SIG-M5 (cell line): ENCODE results near the gene ATL2.
"Not testable (repeated sequence)": the region's sequence is repeated elsewhere in the genome, so short reads cannot be mapped to it uniquely, and the experiment has no call there.

Experiments
- DNase-seq: peaks from one replicate; lab custom pipeline; 2025; lab: John Stamatoyannopoulos, UW

The ATL2 gene

DNA sequence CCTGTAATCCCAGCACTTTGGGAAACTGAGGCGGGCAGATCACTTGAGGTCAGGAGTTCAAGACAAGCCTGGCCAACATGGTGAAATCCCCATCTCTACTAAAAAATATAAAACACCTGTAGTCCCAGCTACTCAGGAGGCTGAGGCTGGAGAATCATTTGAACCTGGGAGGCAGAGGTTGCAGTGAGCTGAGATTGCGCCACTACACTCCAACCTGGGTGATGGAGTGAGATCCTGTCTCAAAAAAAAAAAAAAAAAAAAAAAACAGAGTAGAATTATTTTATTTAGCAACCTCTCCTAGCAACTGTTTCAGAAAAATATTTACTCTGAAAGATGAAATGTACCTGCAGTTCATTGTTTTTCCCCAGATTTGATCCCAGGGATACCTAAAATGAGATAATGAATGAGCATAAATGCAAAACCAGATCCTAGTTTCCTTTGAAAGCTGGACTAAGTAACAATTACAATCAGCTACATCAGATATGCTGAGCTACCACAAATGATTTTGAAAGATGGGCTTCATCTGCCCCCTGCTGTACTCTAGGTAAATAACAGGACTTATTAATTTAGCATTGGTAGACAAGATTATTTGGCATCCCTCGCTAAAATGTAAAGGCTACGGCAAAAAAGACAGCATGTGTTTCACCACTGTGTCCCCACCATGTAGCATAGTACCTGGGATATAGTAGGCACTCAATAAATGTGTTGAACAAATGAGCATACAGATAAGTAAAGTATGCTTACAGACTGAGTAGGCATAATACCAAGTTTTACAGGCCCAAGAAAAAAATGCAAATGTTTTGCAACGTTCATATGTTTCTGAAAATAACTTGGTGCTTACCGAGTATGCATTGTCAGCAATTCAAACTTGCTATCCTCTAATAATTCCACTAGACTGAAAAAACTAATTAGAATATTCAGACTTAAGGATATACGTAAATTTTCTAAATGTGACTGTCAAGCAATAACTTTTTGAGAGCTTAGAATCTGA is 102.5 kb downstream of the ATL2 start:
- peak; percentile 4 for DNase-seq

DNA sequence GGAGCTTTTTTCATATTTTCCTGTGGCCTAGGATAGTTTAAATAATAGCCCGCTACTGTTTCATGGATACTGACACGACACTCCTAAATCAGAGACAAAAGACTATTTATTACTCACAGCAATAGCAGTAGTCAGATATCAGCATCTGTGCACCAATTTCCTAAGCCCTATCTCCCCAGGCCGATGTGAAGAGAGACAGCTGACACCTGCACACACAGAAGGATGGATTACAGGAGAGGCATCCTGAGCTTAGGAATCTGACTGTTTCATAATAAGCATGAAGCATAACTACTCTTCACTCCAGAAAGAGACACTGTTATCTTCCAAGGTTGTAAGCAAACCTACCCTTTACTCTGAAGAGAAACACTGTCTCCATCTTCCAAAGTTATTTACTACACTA is 105.4 kb downstream of the ATL2 start:
- DNase-seq, result no peak

DNA sequence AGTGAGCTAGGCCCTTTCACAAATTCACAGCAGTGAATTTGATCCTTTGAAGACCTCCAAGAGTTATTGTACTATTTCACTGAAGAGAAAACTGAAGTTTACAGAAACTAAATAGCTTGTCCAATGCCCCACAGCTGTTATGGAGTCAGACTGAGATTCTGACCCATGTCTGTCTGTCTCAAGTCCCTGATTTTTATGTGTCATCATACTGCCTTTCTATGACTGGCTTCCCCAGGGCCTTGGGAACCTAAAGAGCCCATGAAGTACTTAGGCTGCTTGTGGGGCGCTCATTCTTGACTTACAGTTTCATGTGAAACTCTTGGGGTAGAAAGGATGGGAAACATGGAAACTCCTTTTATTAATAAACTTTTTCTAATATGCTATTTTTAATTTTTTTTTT is 107.7 kb downstream of the ATL2 start:
- no peak for DNase-seq

DNA sequence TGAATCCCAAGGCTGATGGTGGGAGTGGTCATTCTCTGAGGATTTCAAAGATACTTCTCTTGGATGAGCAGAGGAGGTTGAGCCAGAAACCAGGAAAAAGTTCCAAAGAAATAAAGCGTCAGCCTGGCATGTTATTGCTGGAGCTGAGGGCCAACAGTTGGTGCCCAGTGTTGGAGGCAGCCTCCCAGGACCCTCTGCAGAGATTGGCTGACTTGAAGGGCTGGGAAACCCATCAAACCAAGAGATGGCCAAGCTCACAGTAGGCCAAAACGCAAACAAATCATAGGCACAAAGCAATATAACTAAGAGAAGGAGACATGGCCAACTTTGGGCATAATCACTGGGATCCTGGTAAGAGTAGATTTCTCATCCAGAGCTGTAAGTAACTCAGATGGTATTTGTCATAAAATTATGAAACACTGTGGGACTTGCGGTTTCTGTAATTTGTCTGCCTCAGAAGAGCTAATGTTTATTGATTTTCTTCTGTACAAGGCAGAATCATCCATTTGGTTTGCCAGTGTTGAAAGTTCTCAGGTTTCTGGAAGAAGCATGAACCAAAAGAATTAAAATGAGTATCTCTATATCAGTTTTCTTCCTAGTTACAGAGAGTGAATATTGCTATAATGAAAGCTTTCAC is 108.3 kb downstream of the ATL2 start:
- DNase-seq, result peak; percentile 83

DNA sequence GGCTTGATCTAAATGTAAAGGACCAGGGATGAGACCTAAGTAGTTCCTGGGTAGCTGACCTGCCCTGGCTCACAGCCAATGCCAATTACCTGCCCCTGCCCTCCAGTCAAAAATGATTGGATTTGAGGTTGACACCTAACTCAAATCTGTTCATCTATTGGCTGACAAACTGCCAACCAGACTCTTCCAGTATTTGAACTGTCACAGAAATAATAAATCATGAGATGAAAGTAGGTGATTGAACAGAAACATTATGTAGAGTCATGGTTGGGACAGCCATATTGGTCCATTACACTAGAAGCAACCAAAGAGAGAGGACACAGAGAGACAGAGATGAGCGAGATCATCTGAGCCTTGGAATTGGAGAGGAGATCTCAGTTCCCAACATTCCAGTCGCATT is 109.1 kb downstream of the ATL2 start:
- DNase-seq, result no peak

DNA sequence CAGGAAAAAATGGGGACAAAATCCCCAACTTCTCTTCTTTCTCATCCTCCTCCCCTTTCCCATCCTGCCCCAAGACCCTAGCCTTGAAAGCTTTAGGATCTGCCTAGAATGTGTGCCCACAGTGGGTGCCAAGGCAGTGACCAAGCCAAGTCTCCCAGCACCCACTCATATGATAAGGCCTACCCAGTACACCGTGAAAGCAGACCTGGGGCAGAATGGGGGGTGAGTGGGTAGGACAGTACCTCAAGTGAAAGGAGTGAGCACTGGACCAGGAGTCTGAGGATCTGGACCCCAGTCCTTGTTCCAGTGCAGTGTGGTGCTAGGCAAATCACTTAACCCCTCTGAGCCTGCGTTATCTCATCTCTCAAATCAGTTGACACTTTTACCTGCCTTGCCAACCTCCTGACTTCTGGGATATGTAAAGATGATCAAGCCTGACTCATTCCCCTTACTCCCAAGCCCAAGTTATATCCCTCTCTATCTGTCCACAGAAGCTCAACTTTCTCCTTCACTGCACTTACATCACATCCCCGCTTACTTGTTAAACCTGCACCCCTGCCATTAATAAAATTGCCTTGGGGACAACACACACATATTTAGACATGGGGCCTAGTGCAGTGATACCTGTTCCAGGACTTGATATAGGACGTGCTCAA is 109.7 kb downstream of the ATL2 start:
- no peak for DNase-seq

DNA sequence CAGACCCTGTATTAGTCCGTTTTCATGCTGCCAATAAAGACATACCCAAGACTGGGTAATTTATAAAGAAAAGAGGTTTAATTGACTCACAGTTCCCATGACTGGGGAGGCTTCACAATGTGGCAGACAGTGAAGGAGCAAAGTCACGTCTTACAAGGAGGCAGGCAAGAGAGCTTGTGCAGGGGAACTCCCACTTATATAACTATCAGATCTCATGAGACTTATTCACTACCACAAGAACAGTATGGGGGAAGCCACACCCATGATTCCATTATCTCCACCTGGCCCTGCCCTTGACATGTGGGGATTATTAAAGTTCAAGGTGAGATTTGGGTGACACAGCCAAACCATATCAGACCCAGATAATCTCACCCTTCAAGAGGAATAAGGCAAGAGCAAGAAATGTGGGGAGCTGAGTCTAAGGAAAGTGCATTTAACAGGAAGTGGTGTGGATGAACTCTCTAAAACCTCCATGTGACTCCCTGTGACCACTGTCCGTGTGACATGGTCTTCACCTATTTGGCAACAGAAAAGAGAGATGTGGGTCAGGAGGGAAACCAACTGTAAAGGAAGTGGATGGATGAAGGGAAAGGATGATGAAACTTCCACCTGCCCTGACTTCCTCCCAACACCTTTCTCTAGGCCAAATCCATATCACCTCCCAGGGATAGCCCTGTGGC is 110.6 kb downstream of the ATL2 start:
- DNase-seq, result no peak

DNA sequence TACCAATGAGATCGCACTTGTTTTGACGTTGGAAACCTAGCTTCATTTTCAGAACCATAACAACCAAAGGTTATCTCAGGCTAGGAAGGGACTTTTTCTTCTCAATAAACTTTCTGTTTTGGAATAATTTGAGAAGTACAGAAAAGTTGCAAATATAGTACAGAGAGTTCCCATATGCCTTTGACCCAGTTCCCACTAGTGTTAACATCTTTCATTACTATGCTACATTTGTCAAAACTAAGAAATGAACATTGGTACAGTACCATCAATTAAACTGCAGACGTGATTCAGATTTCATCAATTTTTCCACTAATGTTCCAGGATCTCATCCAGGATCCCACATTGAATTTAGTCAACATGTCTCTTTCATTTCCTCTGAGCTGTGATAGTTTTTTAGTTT is 111.6 kb downstream of the ATL2 start:
- DNase-seq, result no peak

DNA sequence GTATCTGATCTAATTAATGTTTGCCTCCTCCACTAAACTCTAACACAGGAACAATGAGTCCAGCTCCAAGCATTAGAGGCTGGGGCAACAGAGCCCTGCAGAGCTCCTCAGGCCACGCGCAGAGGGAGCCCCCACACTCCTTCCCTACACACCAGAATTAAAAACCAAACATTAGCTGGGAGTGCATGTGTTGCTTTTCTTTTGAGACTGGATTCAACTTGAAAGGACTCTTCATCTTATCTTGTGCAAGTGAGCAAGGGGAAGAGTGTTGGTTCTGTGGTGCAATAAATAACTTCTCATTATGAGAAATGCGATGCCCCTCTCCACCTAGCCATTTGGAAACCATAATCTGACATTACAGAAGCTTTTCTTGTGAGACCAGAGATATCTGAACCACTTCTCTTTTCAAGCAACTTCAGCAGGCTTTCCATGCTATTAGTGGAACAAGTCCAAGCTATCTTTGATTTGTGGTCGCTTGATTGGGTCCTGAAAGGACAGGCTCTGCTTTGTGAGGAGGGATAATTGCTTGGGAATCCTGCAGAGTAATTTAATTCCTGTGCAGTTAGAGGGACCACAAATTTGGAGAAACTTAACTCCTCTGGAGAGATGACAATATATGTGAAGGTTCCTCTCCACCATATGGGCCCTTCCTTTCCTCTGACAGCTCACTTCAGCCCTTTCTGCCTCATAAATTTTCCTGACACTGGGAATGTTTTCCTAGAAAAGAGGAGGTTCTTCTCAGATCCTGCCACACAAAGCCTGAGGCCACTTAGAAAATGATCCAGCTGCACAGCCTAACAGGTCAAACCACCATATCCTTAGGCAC is 112.5 kb downstream of the ATL2 start:
- peak; percentile 25 for DNase-seq

DNA sequence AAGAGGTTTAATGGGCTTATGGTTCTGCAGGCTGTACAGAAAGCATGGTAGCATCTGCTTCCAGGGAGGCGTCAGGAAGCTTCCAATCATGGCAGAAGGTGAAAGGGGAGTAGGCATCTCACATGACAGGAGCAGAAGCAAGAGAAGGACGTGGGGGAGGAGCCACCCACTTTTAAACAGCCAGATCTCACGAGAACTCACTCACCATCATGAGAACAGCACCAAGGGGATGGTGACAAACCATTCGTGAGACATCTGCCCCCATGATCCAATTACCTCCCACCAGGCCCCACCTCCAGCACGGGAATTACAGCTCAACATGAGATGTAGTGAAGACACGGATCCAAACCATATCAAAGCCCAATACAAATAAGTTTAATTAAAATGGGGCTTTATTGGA is 113.8 kb downstream of the ATL2 start:
- no peak for DNase-seq

DNA sequence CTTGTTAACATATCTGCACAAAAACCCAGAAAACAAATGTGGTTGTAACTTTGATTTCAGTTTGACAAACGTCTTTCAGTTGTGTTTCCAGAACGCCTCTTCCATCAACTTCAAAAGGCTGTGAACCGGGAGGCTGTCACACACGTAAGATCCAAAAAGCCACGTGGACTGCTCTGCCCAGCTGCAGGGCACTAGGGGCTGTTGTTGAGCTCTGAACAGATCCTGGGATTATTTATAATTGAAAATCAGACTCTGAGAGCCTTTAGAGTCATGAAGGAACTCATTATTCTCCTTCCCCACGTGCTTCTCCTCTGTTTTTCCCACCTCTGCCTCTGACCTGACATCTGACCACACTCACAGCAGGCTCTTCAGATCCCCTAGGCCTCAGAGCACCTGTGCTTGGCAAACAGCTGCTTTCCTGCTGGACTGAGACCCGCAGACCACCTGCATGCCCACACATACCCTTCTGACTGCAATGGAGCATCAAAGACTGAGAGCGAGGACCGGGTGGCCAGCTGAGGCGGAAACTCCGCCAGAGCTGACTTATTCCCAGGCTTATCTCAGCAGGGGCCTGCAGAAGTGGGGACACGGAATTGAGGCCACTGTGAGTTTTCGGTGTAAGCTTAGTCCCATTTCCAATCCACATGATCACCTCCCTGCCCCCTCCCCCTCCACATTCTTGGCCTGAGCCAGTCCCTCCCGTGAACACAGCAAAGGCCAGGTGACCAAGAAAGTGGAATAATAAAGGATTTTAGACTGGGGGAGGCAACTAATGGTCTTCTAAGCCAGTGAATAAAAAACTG is 114.8 kb downstream of the ATL2 start:
- DNase-seq, result no peak

DNA sequence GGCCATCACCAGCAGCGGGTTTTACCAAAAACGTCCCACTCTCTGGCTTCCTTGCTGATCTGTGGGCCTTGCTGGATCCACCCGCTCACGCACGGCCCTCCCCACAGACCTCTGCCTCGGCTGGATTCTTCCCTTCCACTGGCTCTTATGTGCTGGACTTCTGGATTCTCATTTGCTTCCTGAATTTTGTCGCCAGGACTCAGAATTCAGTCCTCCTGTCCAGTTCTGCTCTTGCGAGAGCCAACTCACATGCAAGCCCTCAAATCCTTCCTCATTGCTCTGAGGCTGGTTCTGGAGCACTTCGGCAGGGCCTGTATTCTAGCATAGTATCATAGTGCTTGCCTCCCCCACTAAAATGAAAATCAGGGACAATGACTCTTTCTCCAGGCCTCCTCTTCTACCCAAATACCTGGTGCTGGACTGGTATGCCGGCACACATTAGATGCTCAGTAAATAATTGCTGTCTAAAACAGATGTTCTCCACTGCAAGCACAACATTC is 115.5 kb downstream of the ATL2 start:
- no peak for DNase-seq

DNA sequence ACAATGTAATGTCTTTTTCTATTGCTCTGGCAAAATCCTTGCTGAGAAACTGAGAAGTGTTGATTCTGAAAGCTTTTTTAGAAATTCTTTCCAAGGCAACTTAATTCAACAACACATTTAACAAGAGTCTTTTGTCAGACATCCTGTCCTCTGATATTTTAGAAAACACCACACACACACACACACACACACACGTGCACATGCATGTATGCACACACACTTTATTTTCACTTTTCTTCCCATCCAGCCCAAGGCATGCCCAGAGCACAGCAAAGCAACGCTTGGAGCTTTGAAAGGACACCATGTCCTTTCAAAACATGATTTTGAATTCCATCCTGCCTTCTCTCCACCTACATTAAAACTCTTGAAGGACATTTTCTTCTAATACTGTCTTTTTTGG is 116.1 kb downstream of the ATL2 start:
- DNase-seq, result no peak

DNA sequence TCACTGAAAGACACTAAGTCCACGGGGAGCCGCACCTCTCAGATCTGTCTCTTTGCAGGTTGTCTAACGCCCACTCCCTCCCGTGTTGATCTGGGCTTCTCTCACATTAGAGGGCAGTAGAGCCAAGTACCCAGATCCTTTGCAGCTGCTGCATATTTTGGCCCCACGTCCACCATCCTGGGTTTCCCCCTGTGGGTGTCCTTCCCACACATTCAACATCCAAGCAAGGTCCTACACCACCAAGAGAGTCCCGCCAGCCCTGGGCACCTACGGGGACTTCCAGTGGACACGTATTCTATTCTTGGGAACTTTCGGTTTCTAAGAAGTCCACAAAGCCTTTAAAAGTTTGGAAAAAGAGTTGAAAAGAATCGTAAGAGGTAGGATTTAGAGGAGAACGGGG is 116.6 kb downstream of the ATL2 start:
- DNase-seq, result no peak

DNA sequence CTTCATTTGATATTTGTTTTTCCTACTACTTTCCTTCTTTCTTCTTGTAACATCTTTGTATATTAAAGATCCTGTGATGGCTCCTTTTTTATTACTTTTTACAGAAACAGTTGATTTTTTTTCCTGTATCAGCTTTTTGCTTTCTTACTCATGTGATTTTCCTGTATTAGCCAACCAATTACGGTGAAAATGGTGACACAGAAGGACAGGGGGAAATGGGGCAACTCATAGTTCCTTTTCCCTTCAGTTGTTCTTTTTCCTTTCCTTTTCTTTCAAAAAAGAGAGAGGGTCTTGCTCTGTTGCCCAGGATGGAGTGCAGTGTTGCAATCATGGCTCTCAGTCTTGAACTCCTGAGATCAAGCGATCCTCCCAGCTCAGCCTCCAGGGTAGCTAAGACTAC is 117.8 kb downstream of the ATL2 start:
- DNase-seq, result no peak

DNA sequence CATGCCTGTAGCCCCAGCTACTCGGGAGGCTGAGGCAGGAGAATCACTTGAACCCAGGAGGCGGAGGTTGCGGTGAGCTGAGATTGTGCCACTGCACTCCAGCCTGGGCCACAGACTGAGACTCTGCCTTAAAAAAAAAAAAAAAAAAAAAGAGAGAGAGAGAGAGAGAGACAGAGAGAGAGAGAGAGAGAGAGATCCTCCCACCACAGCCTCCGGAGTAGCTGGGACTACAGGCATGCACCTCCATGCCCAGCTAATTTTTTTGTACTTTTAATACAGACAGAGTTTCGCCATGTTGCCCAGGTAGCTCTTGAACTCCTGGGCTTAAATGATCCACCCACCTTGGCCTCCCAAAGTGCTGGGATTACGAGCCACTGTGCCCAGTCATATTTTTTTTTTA is 119.4 kb downstream of the ATL2 start:
- DNase-seq, result not testable (repeated sequence)

DNA sequence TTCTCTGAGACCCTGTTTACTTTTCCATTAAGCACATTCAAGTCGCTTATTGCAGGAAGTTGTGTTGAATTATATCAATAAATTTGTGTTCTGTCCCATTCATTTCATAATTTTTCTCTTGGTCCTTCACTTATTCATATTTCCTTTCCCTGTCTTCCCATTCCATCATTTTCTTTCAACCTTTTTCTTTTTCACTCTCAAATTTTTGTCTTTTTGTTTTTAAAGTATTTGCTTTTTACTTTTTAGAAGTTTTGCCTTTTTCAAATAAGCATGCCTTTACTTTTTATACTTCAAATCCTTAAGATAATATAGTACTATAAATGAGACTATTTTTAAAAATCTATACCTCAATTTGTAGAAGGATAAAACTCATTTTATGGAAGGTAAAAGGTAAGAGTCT is 120.5 kb downstream of the ATL2 start:
- no peak for DNase-seq

DNA sequence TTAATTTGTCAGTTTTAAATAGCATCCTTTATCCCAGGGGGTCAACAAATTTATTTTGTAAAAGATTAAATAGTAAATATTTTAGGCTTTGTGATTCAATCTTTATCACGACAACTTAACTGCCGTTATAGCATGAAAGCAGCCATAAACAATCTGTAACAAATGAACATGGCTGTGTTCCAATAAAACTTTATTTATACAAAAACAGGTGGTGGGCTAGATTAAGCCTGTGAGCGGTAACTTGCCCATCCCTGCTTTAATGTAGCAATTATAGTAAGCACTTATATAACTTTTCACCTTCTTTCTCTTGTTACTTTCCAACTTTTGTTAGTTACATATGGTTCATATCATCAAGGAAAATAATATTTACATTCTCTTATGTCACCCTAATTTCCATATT is 121.9 kb downstream of the ATL2 start:
- DNase-seq, result no peak

DNA sequence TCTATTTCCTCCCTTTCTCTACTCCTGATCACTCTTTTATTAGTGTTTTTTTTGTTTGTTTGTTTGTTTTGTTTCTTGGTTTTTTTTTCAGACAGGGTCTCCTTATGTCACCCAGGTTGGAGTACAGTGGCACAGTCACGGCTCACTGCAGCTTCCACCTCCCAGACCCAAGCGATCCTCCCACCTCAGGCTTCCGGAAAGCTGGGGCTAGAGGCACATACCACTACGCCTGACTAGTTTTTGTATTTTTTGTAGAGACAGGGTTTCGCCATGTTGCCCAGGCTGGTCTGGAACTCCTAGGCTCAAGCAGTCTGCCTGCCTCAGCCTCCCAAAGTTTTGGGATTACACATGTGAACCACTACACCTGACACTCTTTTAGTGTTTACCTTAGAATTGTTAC is 122.3 kb downstream of the ATL2 start:
- no peak for DNase-seq

DNA sequence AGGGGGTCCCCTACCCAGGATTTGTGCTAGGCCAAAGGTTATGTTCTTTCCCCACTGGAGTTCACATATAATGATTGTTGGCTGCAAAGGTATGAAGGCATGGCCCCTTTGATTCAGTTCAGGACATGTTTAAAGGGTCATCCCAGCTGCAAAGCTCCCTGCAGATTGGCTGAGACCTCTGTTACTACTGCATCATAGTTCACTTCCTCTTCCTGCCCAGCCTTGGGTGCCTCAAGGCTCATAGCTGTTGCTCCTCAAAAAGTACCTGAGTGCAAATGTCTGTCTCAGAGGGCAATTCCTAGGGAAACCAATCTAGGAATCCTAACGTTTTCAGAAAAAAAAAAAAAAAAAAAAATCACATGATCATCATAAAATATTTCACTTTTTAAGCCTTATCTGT is 125.1 kb downstream of the ATL2 start:
- DNase-seq, result no peak
